Myocyte (in vitro differentiated cells): ENCODE data around the gene TMEM38A. TPM values are rescaled to one million over a fixed set of nuclear protein-coding genes. Genes with fewer than 3 reads are reported as not detected.

Source experiments
- DNase-seq: peaks from one replicate; pipeline ENCODE4 v3.0.0-alpha.2; 2012; ENCODE audit warnings: low read depth
- polyA plus RNA-seq: library from polyadenylated mRNA; unstranded; fragments of >200 nt; gene quantifications from one replicate; pipeline ENCODE4 v1.2.1, GENCODE V29; 2012; ENCODE audit warnings: missing spikeins
- total RNA-seq: library from RNA; depleted of rRNA; stranded (reverse); fragments of >200 nt; gene quantifications from 2 replicates; pipeline ENCODE4 v1.2.3, GENCODE V29; 2014

The TMEM38A gene, protein sequence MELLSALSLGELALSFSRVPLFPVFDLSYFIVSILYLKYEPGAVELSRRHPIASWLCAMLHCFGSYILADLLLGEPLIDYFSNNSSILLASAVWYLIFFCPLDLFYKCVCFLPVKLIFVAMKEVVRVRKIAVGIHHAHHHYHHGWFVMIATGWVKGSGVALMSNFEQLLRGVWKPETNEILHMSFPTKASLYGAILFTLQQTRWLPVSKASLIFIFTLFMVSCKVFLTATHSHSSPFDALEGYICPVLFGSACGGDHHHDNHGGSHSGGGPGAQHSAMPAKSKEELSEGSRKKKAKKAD
- 128 and 135 TPM in 2 replicates for total RNA-seq
- polyA plus RNA-seq: 31.0 TPM

- DNase-seq: peak; percentile 86
These were observed at the start of gene TMEM38A for GRCh38 chr19:16660763-16661479. TSS of gene TMEM38A (plus strand) at chr19:16661139. CDS start at chr19:16661218, 79 bp downstream.

GRCh38 chr19:16612636-16613035 lies 48.3 kb upstream of the TMEM38A start:
- no peak for DNase-seq

- DNase-seq: no peak
These were observed 47.1 kb upstream of the TMEM38A start for GRCh38 chr19:16613841-16614240.

DNA sequence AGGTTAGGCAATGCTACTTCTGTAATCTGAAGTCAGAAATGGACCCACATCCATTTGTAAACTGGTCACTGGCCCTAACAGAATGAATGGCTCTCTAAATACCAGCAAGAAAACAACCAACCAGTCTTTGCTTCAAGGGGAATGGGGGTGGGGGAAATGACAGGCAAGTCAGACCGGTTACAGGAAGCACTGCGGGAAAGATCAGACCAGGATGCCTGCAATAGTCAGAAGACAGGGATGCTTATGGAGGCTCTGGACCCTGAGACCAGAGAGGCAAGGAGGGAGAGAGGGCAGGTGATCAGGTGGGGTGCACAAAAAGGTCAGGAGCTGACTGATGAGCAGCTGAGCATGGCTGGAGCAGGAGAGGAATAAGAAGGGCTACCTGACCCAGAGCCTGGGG lies 46.0 kb upstream of the TMEM38A start:
- no peak for DNase-seq

DNA sequence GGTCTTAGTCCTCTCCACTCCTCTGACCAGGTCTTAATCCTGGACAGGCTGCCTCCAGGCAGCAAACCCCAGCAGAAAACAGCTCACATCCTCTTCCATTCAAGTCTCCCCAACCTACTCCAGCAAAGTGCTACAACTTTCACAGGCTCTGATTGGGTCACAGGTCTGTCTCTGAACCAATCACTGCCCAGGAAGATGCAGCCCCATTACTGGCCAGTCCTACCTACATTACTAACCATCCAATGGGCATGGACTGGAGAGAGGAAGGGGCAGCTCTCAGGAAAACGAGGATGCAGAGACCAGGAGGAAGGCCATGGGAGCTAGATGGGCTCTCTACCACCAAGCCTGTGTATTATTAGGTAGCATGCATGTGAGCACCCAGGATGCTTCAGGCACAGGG lies 45.1 kb upstream of the TMEM38A start:
- no peak for DNase-seq

DNA sequence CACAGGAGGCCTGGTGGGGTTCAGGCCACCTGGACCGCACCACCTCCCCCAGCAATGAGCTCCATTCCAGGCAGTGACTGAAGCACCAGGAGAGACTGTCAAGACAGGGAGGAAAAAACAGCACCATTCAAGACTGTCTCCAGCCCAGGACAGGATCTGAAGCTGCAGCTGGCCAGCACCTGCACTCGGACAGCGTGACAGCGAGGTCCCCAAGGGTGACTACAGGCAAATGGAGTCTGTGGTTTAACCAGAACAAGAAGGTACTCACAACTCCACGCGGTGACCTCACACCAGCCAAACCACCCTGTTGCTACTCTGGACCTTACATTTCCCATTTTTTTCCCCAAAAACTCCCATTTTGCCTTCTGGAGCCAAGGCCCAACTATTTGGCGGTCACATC lies 42.7 kb upstream of the TMEM38A start:
- peak; percentile 26 for DNase-seq

DNA sequence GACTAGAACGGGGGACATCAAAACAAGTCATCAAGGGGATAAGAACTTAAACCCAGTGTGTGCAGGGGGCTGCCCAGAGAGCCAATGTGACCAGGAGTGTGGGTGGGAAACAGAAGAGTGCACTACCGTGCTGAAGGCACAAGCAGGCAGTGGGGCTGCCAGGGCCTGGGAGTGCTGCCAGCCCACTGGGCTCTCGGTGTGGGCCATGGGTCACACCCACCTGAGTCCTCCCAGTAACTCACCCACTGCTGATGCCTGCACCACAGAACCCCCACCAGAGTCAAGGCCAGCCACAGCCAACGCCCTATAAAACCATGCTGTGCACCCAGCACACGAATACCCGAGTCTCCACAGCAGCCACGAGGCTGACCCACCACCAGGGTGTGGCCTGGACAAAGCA lies 41.5 kb upstream of the TMEM38A start:
- DNase-seq: peak; percentile 90

DNA sequence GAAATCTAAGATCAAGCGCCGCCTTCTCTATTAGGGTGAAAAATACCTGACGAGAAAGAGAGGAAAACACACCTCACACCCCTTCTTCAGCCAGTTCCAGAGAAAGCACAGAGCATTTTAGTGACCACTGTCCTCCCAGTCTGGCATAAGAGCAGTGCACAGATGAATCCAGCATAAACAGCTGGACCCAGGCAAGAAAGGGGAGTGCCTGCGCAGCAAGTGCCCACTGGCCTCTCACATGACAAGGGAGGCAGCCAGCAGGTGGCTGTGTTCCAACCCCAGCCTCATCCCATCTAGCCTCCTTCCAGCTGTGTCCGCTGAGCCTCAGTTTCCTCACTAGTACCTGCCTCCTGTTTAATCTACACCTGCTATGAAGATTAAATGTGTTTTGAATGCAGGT lies 40.9 kb upstream of the TMEM38A start:
- DNase-seq: peak; percentile 77

DNA sequence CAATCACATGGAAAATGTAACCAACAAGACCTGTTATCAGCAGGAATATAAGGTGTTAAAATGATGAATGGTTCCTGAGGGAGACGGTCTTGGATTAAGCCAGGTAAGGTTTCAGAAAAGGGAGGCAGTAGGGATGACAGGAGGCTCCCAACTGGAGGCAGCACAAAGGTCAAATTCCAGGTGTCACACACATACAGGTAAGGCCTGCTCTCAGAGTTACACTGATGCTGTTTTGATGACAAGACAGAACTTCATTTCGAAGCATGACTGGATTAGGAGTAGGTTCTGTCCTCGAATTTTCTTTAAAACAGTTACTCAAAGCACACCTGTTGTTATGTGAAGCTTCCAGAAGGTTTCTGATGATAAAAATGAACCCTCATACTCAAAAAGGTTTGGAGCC lies 40.4 kb upstream of the TMEM38A start:
- DNase-seq: no peak

- no peak for DNase-seq
These were observed 39.7 kb upstream of the TMEM38A start for GRCh38 chr19:16621165-16621800.

- no peak for DNase-seq
These were observed 37.9 kb upstream of the TMEM38A start for GRCh38 chr19:16623066-16623465.

GRCh38 chr19:16623576-16623975 lies 37.4 kb upstream of the TMEM38A start:
- DNase-seq: no peak

DNA sequence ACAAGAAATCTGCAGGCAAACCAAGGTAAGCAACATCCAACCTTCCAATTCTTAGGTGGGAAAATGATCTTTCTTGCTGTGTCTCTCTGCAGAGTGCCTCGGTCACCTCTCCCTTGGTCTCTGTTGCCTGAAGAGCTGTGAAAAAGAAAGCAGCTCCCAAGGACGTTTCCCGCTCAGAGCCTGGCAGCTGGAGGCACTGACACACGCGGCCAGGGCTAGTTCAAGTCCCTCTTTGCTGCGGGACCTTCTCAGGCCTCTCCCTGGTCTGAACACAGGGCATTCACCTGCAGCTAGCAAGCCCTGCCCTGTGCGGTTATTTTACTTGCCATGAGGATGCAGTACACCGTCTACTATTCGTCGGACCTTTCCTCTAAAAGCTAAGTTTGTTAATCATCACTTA lies 36.7 kb upstream of the TMEM38A start:
- DNase-seq: no peak

- no peak for DNase-seq
These were observed 35.6 kb upstream of the TMEM38A start for GRCh38 chr19:16625163-16625958.

DNA sequence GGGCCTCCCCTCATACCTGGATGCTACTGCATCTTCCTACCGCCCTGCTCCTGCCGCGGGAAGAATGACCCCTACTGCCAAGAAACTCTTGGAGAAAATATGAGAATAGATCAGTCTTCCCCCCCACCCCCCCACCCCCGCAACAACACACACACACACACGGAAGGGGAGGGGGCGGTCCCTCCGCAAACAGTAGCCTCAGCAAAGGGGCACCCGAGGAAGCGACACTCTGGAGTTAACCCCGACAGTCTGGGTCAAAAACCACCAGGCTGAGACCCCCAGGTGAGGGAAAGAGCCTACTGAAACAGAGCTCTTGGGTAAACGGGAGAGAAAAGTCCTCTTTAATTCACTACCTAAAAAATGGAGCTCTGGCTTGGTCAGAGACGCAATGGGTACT lies 34.1 kb upstream of the TMEM38A start:
- no peak for DNase-seq

- no peak for DNase-seq
These were observed 33.6 kb upstream of the TMEM38A start for GRCh38 chr19:16627193-16627927.

DNA sequence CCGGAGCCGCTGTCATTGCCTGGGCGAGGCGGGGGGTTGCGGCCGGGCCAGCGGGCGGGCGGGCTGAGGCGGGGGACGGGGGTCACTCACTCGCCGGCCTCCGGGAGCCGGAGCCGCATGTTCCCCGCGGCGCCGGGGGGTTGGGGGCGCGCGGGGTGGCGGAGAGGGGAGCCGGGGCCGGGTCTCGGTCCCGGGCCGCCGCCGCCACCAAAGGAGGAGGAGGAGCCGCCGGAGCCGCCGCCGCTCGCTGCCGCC lies 33.1 kb upstream of the TMEM38A start:
- no peak for DNase-seq

GRCh38 chr19:16628183-16628983 lies 32.6 kb upstream of the TMEM38A start, which contains the start of gene MED26:
TSS of gene MED26 (minus strand) at chr19:16628204. CDS start at chr19:16627943, 261 bp downstream.
- DNase-seq: peak; percentile 96

GRCh38 chr19:16628984-16629691 lies 31.8 kb upstream of the TMEM38A start:
- DNase-seq: peak; percentile 93
